Neural progenitor cell (in vitro differentiated cells): Measurements from ENCODE around the gene EPN2.

ENCODE experiments used
- CTCF ChIP-seq: fragments of 200-600 bp; sonication (generic); IDR thresholded peaks from 2 replicates; pipeline ENCODE4 v1.5.1; 2017; ENCODE audit warnings: antibody characterized with exemption, mild to moderate bottlenecking
- EZH2phosphoT487 ChIP-seq: fragments of 200-600 bp; sonication (generic); IDR thresholded peaks from 2 replicates; pipeline ENCODE4 v1.6.1; 2017; ENCODE audit warnings: antibody characterized with exemption

DNA sequence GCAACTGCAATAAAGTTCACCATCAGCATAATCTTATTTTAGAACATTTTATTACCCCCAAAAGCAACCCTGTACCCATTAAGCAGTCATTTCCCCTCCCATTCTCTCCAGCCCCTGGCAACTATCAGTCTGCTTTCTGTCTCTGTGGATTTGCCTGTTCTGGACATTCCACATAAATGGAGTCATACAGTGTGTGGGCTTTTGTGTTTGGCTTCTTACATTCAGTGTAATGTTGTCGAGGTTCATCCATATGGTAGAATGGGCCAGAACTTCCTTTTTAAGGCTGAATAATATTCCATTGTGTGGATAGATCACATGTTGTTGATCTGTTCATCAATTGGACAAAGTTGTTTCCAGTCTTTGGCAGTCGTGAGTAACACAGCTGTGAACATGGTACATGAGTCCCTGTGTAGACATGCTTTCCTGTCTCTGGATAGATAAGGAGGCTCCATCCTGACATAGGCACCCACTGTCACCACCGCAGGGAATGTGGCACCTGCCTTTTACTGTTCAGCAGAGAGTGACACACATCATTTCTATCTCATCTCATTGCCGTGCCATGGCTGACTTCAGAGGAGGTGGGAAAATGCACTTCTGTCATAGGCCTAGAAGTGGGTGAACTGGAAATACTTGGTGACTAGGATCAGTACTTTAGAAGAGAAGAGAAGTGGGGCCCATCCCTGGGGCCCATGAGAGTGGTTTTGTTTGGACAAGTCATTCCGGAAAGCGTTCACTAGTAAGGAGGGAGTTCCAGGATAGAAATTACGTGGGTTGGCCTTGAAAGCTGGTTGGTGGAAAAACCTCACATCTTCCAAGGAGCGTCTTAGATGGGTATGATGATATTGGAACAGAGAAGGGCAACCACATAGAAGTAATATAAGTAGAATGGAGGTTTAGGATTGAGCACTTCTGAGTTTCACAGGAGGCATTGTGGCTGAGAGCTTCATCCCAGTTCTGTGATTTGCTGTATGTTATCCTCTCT lies 25.8 kb downstream of the EPN2 start:
- TF ChIP-seq CTCF (no peak), EZH2phosphoT487 (no peak)
